Caco-2 (cell line): ENCODE results near the gene RAB3A. TPM values are rescaled to one million over a fixed set of nuclear protein-coding genes. Genes with fewer than 3 reads are reported as not detected.

Experiments used
- BruUV-seq: library from RNA; stranded (reverse); fragments of 400-500 nt; replicated peaks from 2 replicates; lab custom pipeline; 2021; lab: Mats Ljungman, UMichigan
- CTCF ChIA-PET: fragments of 300-600 bp; sonication (Branson Sonifier 250); formaldehyde crosslinking; loops from one replicate; lab custom pipeline; 2022; ENCODE audit warnings: antibody characterized with exemption; lab: Charles Lee
- POLR2A ChIA-PET: fragments of 300-600 bp; sonication (Branson Sonifier 250); formaldehyde crosslinking; loops from one replicate; lab custom pipeline; 2022; ENCODE audit warnings: antibody characterized with exemption; lab: Charles Lee
- DNase-seq, 2 experiments: peaks; one replicate each; pipeline versions ENCODE4 v3.0.0 to v3.0.0-alpha.2; 2020 to 2022
- H3K27me3 ChIP-seq: replicated peaks from 2 replicates; pipeline ENCODE4 v1.6.0; 2011; ENCODE audit warnings: low read length; ENCODE audit not compliant: control insufficient read depth, insufficient read depth
- H3K36me3 ChIP-seq: 2 replicates; pipeline ENCODE4 v1.5.1; 2011; ENCODE audit warnings: low read length; ENCODE audit not compliant: control insufficient read depth, insufficient read depth
- H3K4me1 ChIP-seq: fragments of 250-450 bp; sonication (Bioruptor Pico); 2 replicates; pipeline ENCODE4 v1.5.1; 2020; ENCODE audit warnings: mild to moderate bottlenecking
- H3K4me3 ChIP-seq: 2 replicates; pipeline ENCODE4 v1.5.1; 2011; ENCODE audit warnings: low read depth, mild to moderate bottlenecking, control low read depth, low read length
- H3K9me3 ChIP-seq: fragments of 250-450 bp; sonication (Bioruptor Pico); 2 replicates; pipeline ENCODE4 v1.5.1; 2020; ENCODE audit warnings: mild to moderate bottlenecking, moderate library complexity
- H3K27ac Mint-ChIP-seq: one replicate; pipeline ENCODE4 v1.8.0; 2022; ENCODE audit warnings: mixed read lengths; ENCODE audit not compliant: unreplicated experiment
- H3K27me3 Mint-ChIP-seq: one replicate; pipeline ENCODE4 v1.8.0; 2022; ENCODE audit warnings: mixed read lengths; ENCODE audit not compliant: insufficient read depth, unreplicated experiment
- H3K36me3 Mint-ChIP-seq: one replicate; pipeline ENCODE4 v1.8.0; 2022; ENCODE audit warnings: mild to moderate bottlenecking, mixed read lengths; ENCODE audit not compliant: insufficient read depth, unreplicated experiment
- H3K4me1 Mint-ChIP-seq: one replicate; pipeline ENCODE4 v1.8.0; 2022; ENCODE audit warnings: low read depth, mixed read lengths; ENCODE audit not compliant: unreplicated experiment
- H3K4me3 Mint-ChIP-seq: one replicate; pipeline ENCODE4 v1.8.0; 2022; ENCODE audit warnings: mild to moderate bottlenecking, moderate library complexity, mixed read lengths; ENCODE audit not compliant: unreplicated experiment
- H3K9me3 Mint-ChIP-seq: one replicate; pipeline ENCODE4 v1.8.0; 2022; ENCODE audit warnings: mixed read lengths; ENCODE audit not compliant: unreplicated experiment
- intact Hi-C: fragments of 100-400 bp; cut with micrococcal nuclease; formaldehyde crosslinking; loops from one replicate; pipeline ENCODE4 v1.10.0; 2022; ENCODE audit not compliant: unreplicated experiment
- total RNA-seq: library from RNA; stranded (reverse); gene quantifications from 2 replicates; pipeline ENCODE4 v1.2.3, GENCODE V29; 2022
- TF ChIP-seq, protein P1 (sequence below), 2 experiments: fragments of 200-600 bp in 1 of 2; IDR thresholded peaks; 1 replicate in 1 of 2; 2 replicates in 1 of 2; pipeline versions ENCODE4 v1.5.1 to v1.8.0; 2011 to 2022; ENCODE audit warnings: antibody characterized with exemption in 1 of 2, control low read depth in 1 of 2, inconsistent platforms in 1 of 2, low read depth in 1 of 2, low read length in 1 of 2, mild to moderate bottlenecking in 1 of 2, moderate library complexity in 1 of 2; ENCODE audit not compliant: insufficient read depth in 1 of 2, severe bottlenecking in 1 of 2, unreplicated experiment in 1 of 2

The RAB3A gene
- total RNA-seq, 1 experiment from 2014 or later = 2.3 TPM

DNA sequence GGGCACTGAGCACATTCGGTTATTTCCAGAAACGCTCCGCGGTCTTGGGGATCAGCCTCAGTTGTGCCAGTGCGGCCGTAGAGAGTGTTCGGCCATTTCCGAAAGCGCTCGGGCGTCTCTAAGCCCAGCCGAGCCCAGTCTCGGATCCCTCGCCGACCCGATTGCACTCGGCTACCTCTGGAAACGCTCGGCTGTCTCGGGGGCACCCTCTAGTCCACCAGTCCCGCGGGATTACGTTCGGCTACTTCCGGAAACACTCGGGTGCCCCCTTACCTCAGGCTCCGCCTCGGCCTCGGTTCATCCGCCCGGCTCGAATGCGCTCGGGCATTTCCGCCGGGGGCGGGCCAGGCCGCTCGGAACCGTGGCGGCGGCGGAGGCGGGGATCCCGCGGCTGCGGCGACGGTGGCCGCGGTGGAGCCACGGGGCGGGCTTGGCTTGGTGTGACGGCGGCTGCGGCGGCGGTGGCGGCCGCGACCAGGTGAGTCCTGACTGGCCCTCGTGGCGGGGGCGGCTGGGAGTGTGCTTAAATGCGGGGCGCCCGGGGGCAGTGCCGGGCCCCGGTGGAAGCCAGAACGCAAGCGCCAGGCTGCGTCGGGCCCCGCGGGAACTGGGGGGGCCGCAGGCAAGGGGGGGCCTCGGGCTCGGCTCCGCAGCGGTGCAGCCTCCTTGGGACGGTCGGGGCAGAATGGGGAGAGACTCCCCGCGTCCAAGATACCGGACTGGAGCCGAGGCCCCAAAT, 50.9 kb downstream of the RAB3A start, which contains the start of gene PIK3R2:
PIK3R2 (plus strand) TSS at position 347 of the 739 bp plus-strand sequence. CDS start 2,717 bp downstream, outside the sequence.
- Mint-ChIP-seq H3K4me1 (peaks cover 10% of the 10 kb centered on the region), H3K4me3 (peak within 1 kb of the TSS; percentile 94), H3K9me3 (no peaks in the 10 kb centered on the region), H3K36me3 (peaks cover 29% of the 10 kb centered on the region), H3K27me3 (no peaks in the 10 kb centered on the region), H3K27ac (peak within 1 kb of the TSS; percentile 98)
- DNase-seq = peak; percentile 99
- no TSS peak for BruUV-seq
- Histone ChIP-seq H3K9me3 (no peaks in the 10 kb centered on the region), H3K36me3 (no peaks in the 10 kb centered on the region; the same call in 1 of the 2 replicates), H3K4me1 (peaks cover 11% of the 10 kb centered on the region), H3K4me3 (peak within 1 kb of the TSS; percentile 94), H3K27me3 (no peaks in the 10 kb centered on the region)
- intact Hi-C loops = loop anchor here (1.0 to 2.0 kb wide), 2 partner anchors 16 to 40 kb away; no protein-coding TSS in a partner anchor
- TF ChIP-seq, protein P1, sequence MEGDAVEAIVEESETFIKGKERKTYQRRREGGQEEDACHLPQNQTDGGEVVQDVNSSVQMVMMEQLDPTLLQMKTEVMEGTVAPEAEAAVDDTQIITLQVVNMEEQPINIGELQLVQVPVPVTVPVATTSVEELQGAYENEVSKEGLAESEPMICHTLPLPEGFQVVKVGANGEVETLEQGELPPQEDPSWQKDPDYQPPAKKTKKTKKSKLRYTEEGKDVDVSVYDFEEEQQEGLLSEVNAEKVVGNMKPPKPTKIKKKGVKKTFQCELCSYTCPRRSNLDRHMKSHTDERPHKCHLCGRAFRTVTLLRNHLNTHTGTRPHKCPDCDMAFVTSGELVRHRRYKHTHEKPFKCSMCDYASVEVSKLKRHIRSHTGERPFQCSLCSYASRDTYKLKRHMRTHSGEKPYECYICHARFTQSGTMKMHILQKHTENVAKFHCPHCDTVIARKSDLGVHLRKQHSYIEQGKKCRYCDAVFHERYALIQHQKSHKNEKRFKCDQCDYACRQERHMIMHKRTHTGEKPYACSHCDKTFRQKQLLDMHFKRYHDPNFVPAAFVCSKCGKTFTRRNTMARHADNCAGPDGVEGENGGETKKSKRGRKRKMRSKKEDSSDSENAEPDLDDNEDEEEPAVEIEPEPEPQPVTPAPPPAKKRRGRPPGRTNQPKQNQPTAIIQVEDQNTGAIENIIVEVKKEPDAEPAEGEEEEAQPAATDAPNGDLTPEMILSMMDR (IDR thresholded peaks at IDR 0.05; ENCODE audit: insufficient read depth in 1 of 2, low read depth in 1 of 2, low read length in 1 of 2, severe bottlenecking in 1 of 2, unreplicated experiment in 1 of 2) = no peak
- POLR2A ChIA-PET = interaction anchor here (0.5 to 1.2 kb wide), 3 partner anchors 18 to 129 kb away, joined by 4 to 7 read pairs (median 4); partner anchors contain the start of gene JUND
- CTCF ChIA-PET = interaction anchor here (0.5 to 1.9 kb wide), 6 partner anchors 14 to 71 kb away, joined by 3 to 17 read pairs (median 4); no protein-coding TSS in a partner anchor

DNA sequence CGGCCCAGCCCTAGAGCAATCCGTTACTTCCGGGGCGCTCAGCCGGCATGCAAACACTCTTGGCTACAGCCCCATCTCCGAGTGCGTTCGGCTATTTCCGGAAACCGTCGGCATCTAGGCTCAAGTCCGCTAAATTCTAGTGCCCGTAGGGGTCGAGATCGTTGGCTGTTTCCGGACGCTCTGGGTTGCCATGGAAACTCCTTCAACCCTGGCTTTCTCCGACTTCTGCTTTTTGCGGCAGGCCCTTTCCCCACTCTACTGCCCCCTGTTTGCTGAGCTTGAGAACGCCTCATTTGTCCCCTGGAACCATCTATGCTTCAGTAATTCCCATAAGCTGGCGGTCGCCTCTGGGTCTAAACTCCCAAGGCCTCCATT, 51.4 kb downstream of the RAB3A start:
- peak; percentile 95 to 97 for DNase-seq
- H3K9me3 Mint-ChIP-seq = no peaks in the 10 kb centered on the region
- H3K4me1 ChIP-seq = peaks cover 11% of the 10 kb centered on the region
- H3K27ac Mint-ChIP-seq = peak overlapping the region; percentile 98
- ChIA-PET POLR2A (interaction anchor here (0.5 to 1.2 kb wide), 3 partner anchors 18 to 129 kb away, joined by 4 to 7 read pairs (median 4); partner anchors contain the start of gene JUND), CTCF (interaction anchor here (0.5 to 1.9 kb wide), 6 partner anchors 15 to 71 kb away, joined by 3 to 17 read pairs (median 4); no protein-coding TSS in a partner anchor)
- H3K4me1 Mint-ChIP-seq = peaks cover 10% of the 10 kb centered on the region
- TF ChIP-seq, protein P1 (IDR thresholded peaks at IDR 0.05; ENCODE audit: insufficient read depth in 1 of 2, low read depth in 1 of 2, low read length in 1 of 2, severe bottlenecking in 1 of 2, unreplicated experiment in 1 of 2) = peak; percentile 50 to 66
- no peaks in the 10 kb centered on the region for H3K9me3 ChIP-seq
- H3K27me3 ChIP-seq = no peaks in the 10 kb centered on the region
- H3K36me3 Mint-ChIP-seq = peaks cover 29% of the 10 kb centered on the region
- intact Hi-C loops = loop anchor here (1.0 to 2.0 kb wide), 2 partner anchors 16 to 39 kb away; no protein-coding TSS in a partner anchor
- peak overlapping the region; percentile 49 for H3K4me3 ChIP-seq
- no peaks in the 10 kb centered on the region for H3K27me3 Mint-ChIP-seq
- H3K4me3 Mint-ChIP-seq = peak overlapping the region; percentile 94
- BruUV-seq = TSS peak; percentile 91
- H3K36me3 ChIP-seq = no peaks in the 10 kb centered on the region; the same call in 1 of the 2 replicates
